ENCODE data around the gene NPHP1. TPM values are rescaled to one million over a fixed set of nuclear protein-coding genes. Genes with fewer than 3 reads are reported as not detected.

The NPHP1 gene
- total and polyA plus RNA-seq, 2 experiments from 2014 or later = 5.8 to 11.6 TPM

DNA sequence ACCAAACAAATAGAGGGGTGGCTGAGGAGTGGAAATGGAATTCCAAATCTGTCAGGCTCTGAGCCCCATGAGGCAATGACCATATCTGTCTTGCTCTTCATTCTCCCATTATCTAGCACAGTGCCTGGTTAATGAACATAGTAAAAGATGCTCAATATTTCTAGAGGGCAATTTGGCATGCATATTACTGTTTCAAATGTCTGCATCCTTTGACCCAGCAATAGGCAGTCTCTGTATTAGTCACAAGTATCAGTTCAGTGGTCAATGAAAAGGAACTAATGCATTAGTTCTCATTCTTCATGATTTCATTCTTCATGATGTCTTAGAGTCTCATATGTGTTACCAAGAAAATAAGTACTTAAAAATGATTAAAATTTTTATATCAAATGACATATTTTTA lies 60.8 kb downstream of the NPHP1 start:
- no peaks in the 10 kb centered on the region for H3K9me3 ChIP-seq (ENCODE audit: low read depth)
- H3K4me3 ChIP-seq = no peak overlapping the region
- TF ChIP-seq, protein P1, sequence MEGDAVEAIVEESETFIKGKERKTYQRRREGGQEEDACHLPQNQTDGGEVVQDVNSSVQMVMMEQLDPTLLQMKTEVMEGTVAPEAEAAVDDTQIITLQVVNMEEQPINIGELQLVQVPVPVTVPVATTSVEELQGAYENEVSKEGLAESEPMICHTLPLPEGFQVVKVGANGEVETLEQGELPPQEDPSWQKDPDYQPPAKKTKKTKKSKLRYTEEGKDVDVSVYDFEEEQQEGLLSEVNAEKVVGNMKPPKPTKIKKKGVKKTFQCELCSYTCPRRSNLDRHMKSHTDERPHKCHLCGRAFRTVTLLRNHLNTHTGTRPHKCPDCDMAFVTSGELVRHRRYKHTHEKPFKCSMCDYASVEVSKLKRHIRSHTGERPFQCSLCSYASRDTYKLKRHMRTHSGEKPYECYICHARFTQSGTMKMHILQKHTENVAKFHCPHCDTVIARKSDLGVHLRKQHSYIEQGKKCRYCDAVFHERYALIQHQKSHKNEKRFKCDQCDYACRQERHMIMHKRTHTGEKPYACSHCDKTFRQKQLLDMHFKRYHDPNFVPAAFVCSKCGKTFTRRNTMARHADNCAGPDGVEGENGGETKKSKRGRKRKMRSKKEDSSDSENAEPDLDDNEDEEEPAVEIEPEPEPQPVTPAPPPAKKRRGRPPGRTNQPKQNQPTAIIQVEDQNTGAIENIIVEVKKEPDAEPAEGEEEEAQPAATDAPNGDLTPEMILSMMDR (IDR thresholded peaks at IDR 0.05; ENCODE audit: low read depth, low read length) = no peak
- H3K27ac ChIP-seq = no peak overlapping the region
- H3K36me3 ChIP-seq = no peaks in the 10 kb centered on the region
- no peaks in the 10 kb centered on the region for H3K27me3 ChIP-seq
- H3K4me1 ChIP-seq (ENCODE audit: low read depth) = no peaks in the 10 kb centered on the region
- no peak for DNase-seq (ENCODE audit: low read depth in 1 of 2, low spot score in 1 of 2)

DNA sequence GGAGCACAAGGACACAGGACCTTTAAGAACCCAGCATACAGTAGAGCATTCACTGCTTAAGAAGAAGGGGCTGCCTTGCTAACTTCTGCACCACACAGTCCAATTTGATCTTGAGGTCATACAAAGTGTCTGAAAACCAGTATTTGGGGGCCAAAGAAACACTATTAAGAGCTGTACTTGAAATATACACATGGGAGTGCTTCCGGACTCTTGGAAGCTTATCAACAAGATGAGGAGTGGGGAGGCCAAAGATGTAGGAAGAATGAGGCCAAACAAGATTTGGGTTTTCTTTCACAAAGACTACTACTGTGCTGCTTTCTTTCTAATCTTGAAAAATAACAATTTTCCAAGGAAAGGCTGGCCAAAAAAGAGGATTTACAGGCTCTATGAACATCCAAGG lies 64.4 kb downstream of the NPHP1 start:
- H3K9me3 ChIP-seq (ENCODE audit: low read depth) = no peaks in the 10 kb centered on the region
- H3K27ac ChIP-seq = no peak overlapping the region
- DNase-seq (ENCODE audit: low read depth in 1 of 2, low spot score in 1 of 2) = no peak
- no peaks in the 10 kb centered on the region for H3K4me1 ChIP-seq (ENCODE audit: low read depth)
- TF ChIP-seq, protein P1 (IDR thresholded peaks at IDR 0.05; ENCODE audit: low read depth, low read length) = no peak
- peaks cover 6% of the 10 kb centered on the region for H3K27me3 ChIP-seq
- no peaks in the 10 kb centered on the region for H3K36me3 ChIP-seq
- H3K4me3 ChIP-seq = no peak overlapping the region

DNA sequence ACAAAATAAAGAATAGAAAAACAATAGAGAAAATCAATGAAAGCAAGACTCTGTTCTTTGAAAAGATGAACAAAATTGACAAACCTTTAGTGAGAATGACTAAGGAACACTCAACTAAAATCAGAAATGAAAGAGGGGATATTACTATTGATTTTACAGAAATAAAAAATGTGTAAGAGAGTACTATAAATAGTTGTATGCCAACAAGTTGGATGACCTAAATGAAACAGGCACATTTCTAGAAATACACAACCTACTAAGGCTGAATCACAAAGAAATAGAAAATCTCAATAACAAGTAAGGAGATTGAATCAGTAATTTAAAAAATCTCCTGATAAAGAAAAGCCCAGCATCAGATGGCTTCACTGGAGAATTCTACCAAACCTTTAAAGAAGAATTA lies 70.8 kb downstream of the NPHP1 start:
- TF ChIP-seq, protein P1 (IDR thresholded peaks at IDR 0.05; ENCODE audit: low read depth, low read length) = no peak
- Histone ChIP-seq H3K4me1 (ENCODE audit: low read depth) (no peaks in the 10 kb centered on the region), H3K27me3 (peaks cover 17% of the 10 kb centered on the region), H3K4me3 (no peak overlapping the region), H3K27ac (no peak overlapping the region), H3K36me3 (no peaks in the 10 kb centered on the region), H3K9me3 (ENCODE audit: low read depth) (peaks cover 4% of the 10 kb centered on the region)
- no peak for DNase-seq (ENCODE audit: low read depth in 1 of 2, low spot score in 1 of 2)

DNA sequence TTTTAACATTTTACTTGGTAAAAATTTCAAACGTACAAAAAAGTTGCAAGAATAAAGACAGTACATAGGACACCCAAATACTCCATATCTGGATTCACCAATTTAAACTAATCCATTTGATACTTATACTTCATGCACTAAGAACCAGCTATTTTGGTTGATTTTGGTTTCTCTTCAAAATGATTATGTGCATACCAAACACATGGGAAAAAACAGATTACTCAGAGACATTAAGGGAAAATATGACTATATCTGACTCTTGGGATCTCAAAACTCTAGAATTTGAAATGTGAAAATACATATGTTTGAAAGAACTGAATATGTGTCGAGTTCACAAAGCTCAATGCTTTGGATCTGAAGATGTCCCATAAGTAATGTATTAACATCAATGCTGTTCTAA lies 73.6 kb downstream of the NPHP1 start:
- H3K4me3 ChIP-seq = no peak overlapping the region
- no peaks in the 10 kb centered on the region for H3K4me1 ChIP-seq (ENCODE audit: low read depth)
- TF ChIP-seq, protein P1 (IDR thresholded peaks at IDR 0.05; ENCODE audit: low read depth, low read length) = no peak
- H3K27ac ChIP-seq = no peak overlapping the region
- DNase-seq (ENCODE audit: low read depth in 1 of 2, low spot score in 1 of 2) = no peak
- peaks cover 4% of the 10 kb centered on the region for H3K9me3 ChIP-seq (ENCODE audit: low read depth)
- peaks cover 35% of the 10 kb centered on the region for H3K27me3 ChIP-seq
- H3K36me3 ChIP-seq = no peaks in the 10 kb centered on the region

DNA sequence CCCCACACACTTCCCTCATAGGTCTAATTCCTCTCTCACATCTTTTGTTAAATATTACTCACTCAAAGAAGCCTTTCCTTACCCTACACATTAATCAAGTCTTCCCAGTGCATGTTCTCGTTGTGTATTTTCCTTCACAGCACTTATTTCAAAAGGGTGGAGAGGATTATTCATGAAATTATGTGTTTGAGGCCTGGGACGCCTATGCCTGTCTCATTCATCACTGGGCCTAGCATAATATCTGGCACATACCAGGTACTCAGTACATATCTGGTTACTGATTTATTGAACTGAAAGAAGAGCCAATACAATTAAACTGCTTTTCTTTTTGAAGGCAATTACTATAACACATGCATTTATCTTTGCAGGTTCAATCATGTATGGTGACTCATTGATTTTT lies 74.1 kb downstream of the NPHP1 start:
- peaks cover 4% of the 10 kb centered on the region for H3K9me3 ChIP-seq (ENCODE audit: low read depth)
- H3K27me3 ChIP-seq = peaks cover 39% of the 10 kb centered on the region
- H3K4me1 ChIP-seq (ENCODE audit: low read depth) = no peaks in the 10 kb centered on the region
- H3K36me3 ChIP-seq = no peaks in the 10 kb centered on the region
- no peak overlapping the region for H3K4me3 ChIP-seq
- TF ChIP-seq, protein P1 (IDR thresholded peaks at IDR 0.05; ENCODE audit: low read depth, low read length) = no peak
- H3K27ac ChIP-seq = no peak overlapping the region
- DNase-seq (ENCODE audit: low read depth in 1 of 2, low spot score in 1 of 2) = no peak

DNA sequence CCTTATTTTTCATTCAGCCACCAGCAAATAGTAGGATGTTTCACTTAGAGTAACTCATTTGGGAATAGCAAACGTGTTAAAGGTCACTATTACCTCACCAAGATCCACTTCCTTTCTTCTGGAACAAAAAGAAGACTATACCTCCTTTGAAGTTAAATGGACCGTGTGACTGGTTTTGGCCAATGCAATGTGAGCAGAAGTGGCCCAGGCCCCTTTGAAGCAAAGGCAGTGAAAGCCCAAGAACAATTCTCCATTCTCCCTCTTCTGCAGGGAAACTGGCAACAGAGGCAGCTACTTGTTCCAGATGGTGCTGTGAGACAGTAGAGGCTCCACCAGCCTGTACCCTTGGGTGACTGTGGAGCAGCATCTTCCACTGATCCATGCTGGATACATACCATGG lies 77.9 kb downstream of the NPHP1 start:
- Histone ChIP-seq H3K4me3 (no peak overlapping the region), H3K27me3 (peaks cover 57% of the 10 kb centered on the region), H3K27ac (no peak overlapping the region), H3K9me3 (ENCODE audit: low read depth) (no peaks in the 10 kb centered on the region), H3K4me1 (ENCODE audit: low read depth) (peaks cover 8% of the 10 kb centered on the region), H3K36me3 (no peaks in the 10 kb centered on the region)
- TF ChIP-seq, protein P1 (IDR thresholded peaks at IDR 0.05; ENCODE audit: low read depth, low read length) = no peak
- no peak for DNase-seq (ENCODE audit: low read depth in 1 of 2, low spot score in 1 of 2)

All from cardiac muscle cell (in vitro differentiated cells and primary cell).